Measurements from ENCODE around the gene PSD4.

PSD4 gene

DNA sequence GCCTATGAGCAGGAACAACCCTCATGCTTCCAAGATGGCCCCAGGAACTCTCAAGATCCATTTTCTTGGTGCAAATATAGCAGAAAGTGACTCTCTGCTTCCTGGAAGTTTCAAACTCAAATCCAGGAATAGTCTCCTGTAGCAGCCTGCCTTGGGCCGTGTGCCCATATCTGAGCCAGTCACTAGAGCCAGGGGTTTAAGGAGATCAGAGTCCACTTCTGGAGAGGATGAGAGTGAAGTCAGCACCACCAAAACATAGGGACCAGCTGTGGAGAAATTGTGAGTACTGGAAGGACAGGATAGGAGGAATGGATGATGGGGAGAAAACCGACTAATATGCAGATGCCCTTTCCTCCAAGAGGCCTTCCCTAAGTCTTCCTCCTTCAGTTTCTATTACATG lies 33.2 kb downstream of the PSD4 start:
- DNase-seq (ENCODE audit: low read depth in 2 of 2), result no peak

DNA sequence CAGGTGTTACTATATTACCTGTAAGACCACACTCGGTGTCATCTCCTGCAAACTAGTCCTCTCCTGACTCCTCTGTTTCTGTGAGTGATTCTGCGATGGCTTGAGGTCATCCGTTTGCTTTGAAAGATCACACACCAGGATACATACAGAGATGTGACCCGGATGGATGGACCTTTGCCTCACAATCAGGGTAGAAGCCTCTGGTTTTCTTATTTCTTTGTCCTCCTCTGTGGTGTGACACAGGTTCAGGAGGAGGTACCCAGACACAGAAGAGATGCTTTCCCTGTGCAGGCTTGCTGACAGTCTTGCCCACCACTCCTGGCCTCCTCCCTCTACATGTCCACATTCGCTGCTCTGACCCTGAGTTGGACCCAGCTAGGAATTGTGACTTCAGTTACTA lies 34.6 kb downstream of the PSD4 start:
- no peak for DNase-seq (ENCODE audit: low read depth in 2 of 2)

DNA sequence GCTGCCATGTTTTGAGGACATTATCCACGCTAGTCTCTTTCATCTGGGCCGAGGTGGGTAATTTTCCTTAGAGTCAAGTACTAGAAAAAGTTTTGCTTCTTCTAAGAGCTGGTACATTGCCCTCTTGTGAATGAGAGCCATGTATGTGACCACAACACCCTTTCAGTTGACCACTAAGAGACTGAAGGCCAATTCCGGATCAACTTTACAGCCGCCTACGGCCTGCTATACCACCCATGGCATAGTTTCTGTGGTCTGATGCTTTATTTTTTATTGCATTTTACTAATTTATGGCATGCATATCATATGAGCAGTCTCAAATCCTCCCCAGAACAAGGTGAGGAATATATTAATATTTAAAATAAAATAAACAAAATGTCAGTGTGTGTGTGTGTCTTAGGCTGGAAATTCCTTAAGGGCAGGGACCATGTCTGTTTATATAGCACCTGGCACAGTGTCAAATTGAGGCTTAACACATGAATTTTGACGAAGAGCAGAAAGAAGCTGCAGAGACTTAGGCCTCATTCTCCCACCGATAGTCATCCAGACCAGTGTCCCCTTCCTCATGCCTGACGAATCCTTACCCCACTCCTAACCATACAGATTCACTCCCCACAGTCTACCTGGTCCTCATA lies 35.4 kb downstream of the PSD4 start:
- no peak for DNase-seq (ENCODE audit: low read depth in 2 of 2)

DNA sequence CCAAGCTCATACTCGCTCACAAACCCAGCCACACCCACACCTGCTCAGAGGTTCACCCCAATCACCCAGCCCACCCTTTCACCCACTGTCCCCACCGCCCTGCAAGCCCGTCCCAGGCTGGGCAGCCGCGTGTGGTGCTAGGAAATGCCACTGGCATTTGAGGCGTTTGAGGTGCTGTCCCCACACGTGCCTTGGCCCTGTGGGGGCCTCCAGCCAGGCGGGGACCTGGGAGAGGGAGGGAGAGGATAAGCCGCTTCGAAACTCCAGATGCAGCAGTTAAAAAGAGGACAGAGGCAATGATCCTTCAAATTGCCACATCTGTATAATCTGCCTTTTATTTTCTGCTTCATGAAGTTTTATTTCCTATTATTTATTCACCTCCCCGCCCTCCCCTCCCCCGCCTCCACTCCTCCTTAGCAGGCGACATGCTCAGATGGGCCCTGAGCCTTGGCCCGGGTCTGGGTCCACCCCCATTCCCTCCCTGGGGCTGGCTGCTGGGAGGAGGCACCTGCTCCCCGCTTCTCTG lies 35.9 kb downstream of the PSD4 start:
- DNase-seq (ENCODE audit: low read depth in 2 of 2), result no peak

DNA sequence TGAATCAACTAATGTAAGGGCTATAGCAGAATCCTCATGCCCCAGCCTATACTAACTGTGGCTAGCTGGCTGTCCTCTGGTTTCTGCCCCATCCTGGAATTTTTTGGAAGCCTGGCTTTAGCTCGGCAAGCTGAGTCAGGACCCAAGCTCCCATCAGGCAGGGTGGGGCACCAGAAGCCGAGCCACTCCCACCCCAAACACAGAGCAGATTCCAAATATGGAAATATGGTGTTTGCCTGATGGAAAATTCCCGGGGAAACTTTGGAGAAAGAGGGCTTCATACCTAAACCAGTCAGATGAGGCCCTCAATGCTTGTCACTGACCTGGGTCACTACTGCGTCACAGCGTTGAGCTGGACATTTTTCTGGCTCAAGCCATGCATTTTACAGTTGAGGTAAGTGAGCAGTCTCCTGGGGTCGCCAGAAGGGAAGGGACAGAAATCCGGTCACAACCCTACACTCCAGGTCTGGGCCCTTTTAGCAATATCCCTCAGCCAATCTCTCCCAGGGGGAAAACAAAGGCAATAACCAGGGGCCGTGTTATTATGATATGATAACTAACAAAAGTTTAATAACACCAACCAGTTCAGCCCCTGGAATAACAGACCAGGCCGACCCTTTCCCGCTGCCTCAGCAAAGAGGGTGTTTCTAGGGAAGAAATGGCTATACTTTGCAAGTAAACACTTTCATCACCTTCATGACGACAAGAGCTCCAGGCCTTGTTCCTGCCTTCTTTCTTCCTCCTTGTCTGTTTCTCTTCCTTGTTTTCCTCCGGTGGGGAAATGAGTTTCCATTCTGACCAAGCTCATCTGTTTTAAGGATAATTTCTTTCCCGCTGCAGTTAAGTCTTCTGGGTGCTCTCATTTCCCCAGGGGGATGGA lies 37.7 kb downstream of the PSD4 start:
- DNase-seq (ENCODE audit: low read depth in 2 of 2), result no peak

DNA sequence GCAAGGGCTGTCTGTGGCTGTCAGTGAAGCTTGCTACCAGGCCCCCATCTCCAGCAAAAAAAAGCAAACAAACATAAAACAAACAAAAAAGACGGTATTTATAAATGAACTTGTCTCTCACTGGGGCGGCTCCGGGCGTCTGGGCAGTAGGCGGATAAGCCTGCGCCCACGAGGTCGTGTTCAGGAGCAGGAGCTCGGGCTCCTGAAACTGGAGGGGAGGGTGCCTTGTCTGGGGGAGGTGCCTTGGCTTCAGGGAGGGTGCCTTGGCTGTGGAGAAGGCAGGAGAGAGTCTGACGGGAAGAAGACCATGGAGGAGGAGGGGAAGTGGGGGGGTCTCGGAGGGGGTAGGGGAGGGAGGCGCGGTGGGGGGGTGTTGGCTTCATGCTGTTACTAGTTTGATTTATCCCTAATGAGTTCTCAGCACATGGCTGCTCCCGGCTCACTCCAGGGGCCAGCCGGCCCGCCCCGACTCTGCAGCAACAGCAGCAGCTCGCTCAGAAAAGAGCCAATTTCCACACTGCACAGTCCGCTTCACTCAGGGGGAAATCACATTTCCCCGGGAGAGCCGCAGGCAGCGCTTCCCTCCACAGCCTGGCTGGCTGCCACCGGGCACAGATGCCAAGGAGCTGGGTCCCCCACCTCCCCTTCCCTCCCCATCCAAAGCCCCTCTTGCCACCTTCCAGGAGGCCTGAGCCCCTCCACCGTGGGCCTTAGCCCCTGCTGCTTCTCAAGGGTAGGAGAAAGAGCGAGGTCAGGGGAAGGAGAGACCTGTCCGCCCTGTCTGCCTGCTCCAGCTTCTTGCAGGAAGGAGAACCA lies 38.7 kb downstream of the PSD4 start:
- no peak for DNase-seq (ENCODE audit: low read depth in 2 of 2)

DNA sequence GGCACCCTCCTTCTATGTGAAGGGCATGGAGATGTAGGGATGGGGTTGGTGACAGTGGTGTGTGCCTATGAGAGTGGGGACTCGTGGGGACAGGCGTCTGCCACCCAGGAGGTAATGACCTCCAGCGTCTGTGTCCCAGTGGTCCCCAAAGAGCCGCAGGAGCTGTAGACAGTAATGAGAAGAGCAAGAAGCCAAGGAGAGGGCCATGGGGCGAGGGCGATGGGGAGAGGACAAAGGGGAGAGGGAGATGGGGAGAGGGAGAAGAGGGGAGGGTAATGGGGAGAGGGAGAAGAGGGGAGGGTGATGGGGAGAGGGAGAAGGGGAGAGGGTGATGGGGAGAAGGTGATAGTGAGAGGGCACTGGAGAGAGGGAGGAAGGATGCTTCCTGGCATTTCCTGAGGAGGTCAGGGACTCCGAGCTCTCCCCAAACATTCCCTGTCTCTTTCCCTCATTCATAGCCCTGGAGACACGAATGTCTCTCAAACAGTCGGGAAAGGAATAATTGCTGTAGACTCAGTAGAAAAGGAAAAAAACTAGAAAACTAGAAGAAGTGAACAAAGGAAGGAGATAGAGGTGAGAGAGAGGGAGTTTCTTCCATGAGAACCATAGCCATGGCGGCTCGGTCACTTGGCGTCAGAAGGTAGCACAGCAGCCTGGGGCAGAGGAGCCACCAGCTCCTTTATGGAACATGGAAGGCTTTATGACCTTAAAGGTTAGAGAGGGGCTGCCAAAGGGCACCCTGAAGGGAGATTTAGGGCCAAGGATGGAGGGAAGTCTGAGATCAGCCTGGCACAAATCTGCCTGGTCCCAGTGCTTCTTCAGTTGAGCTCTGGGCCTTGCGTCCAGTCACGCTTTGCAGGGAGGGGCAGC lies 39.5 kb downstream of the PSD4 start:
- DNase-seq (ENCODE audit: low read depth in 2 of 2), result no peak

DNA sequence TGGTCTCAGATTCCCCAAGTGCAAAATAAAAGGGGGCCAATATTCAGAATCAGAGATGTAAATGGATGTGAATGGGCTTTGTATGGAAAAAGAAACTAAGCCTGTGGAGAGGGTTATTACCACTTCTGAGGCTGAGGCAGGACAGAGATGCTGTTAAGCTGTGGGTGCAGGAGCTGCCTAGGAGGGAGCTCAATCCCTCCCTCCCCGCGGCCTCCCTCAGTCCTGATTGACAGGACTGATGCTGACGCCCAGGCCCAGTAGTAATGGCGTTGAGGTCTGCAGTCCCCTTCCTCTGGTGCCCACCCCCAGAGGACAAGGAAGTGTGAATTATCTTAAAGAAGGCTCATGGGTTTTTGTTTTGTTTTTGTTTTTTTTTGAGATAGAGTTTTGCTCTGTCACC lies 40.4 kb downstream of the PSD4 start:
- no peak for DNase-seq (ENCODE audit: low read depth in 2 of 2)

DNA sequence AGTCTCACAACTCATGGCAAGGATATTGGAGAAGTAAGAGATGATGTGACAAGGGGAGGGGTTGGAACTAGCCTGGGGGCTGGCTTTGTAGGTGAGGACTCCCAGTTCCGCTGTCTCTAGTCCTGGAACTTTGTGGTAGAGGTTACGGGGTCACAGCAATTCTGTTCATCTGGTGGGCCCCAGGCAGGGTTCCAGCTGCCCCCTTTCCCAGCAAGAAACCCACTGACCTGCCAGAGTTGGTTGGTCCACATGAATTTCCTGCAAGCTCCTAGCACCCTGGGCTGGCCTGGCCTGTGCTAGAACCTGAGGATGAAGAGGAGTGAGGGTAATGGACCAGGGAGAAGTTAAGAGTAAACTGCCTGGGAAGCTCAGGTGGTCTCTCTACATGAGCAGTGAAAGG lies 41.3 kb downstream of the PSD4 start:
- DNase-seq (ENCODE audit: low read depth in 2 of 2), result no peak

DNA sequence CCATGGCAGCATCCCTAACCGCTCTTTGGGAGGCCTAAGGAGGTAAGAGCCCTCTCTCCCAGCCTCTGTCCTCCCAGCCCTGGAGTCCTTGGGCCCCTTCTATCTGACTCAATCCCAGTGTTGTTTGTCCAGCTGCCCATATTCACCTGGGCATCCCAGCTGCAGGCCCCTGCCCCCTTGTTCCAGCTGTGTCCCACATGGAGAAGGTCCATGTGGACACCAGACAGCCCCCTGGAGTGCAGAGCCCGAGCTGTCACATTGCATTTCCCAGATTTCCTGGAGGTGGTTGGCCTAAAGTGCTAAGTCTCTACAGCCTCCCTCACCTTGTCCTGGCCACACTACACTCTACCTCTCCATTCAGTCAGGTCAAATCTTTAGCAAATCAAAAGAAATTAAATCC lies 42.5 kb downstream of the PSD4 start:
- DNase-seq (ENCODE audit: low read depth in 2 of 2), result no peak

DNA sequence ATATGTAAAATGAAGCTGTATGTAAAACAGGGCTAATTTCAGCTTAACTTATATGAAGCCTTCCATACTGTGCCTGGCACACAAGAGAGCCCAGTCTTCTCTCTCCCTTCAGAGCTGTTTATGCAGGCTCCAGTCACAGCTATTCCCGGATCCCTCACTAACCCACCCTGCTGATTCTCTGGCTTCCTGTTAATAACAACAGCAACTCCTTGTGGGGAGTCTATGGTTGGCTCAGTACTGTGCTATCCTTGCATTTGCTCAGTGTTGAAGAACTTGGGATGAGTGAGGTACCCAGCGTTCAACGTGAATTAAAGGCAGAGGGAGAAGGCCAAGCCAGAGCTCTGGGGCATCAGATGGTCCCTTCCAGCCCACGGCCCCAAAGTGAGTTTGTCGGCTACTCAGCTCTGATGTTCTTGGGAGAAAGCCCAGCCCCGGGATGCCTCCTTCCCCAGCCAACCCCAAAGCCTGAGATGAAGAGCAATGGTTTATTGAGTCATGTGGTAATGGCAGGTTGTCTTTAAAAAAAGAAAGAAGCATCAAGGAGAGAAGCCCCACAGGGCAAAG lies 43.2 kb downstream of the PSD4 start:
- no peak for DNase-seq (ENCODE audit: low read depth in 2 of 2)

DNA sequence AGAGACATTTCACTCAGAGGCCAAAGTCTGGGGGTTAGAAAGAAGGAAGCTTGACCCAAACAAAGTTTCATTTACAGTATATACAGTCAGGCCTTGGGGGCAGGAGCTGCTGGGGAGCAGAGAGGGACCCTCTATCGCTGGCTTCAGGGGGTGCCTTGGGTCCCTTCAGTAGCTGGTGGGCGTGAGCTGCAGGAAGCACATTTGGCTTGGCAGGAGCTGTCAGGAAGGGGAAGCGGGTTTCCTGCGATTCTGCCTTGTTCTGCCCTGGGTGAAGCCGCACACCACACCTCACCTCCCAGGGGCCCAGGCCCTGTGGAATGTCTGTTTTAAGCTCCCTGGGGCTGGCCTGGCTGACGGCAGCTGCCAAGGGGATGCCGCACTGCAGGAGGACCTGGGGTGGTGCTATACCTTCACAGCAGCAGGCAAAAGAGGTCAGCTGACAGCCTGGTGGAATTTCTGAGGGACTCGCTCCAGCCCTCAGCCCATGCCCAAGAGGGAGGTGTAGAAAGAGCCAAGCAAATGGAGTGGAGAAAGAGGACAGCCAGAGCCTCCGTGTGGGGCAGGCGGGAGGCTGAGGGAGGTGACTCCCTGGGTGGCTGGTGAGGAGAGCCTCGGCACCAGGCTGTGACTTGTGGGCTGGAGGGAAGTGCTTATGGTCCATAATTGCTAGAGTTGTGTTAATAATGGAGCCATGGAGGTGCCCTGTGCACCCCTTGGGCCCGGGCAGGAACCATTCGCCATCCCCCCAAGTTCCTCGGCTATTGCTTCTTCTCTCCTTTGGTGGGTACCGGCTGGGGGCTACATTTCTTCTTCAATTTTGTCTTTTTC lies 43.9 kb downstream of the PSD4 start:
- DNase-seq (ENCODE audit: low read depth in 2 of 2), result no peak

DNA sequence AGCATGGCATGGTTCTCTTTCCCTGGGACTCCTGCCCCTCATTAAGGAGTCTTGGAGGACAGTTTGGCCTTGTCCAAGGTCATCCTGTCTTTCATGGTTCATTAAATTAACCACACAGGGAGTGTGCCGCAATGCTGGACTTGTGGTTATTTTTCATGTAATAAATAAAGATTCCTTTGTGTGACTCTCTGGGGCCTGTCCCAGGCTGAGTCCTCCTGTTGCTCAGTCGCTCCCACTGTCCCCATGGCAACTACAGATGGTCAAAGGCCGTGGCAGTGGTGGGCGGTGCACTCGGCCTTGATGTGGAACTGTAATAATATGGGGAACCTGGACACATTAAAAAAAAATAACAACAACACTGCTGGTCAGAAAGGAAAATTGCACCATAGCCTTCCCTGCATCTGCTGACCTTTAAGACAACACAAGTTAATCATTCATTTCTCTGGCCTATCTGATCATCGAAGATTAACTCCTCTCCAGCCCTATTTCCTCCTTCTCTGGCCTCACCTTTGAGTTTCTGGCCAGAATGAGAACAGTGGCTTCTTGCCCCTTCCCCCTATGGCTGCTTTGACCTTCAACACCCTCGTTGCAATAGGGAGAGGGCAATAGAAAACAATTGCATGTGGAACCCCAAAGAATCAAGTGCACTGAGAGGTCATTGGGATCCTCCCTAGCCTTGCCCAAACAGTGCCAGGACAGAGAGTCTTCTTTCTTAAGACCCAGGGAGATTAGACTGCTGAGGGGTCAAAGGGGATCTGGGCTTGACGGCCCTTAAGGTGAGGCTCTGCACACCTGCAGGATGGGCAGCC lies 44.7 kb downstream of the PSD4 start:
- no peak for DNase-seq (ENCODE audit: low read depth in 2 of 2)

DNA sequence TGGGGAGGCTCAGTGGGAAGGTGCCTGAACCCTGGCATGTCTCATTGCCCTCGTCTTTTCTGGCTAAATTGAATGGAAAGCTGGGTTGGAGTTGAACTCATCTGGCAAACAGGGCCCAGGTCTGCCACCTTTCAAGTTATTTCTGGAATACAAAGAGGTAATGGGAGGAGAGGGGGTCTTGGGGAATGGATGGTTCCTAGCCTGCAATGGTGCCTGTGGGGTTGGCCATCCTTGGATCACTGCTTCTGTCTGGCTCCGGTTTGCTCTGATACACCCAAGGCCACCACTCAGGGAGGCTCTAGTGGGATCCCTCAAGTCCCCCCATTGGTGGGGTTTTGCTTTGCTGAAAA lies 45.3 kb downstream of the PSD4 start:
- DNase-seq (ENCODE audit: low read depth in 2 of 2), result no peak

DNA sequence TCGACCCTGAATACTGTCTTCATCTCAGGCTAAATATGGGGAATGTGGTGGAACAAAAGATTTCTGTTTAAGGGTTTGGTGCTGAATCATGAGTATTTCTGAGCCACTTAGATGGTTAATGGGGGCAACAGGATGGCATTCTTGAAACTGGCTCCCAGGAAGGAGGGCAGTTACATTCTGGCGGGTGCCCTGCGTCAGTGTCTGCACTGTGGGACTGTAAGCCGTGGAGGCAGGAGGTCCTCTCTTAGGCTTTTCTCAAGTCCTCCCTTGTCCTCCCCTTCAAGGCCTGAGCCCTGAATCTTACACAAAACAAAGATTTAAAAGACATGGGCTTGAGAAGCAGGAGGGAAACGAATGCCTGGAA lies 45.7 kb downstream of the PSD4 start:
- no peak for DNase-seq (ENCODE audit: low read depth in 2 of 2)

DNA sequence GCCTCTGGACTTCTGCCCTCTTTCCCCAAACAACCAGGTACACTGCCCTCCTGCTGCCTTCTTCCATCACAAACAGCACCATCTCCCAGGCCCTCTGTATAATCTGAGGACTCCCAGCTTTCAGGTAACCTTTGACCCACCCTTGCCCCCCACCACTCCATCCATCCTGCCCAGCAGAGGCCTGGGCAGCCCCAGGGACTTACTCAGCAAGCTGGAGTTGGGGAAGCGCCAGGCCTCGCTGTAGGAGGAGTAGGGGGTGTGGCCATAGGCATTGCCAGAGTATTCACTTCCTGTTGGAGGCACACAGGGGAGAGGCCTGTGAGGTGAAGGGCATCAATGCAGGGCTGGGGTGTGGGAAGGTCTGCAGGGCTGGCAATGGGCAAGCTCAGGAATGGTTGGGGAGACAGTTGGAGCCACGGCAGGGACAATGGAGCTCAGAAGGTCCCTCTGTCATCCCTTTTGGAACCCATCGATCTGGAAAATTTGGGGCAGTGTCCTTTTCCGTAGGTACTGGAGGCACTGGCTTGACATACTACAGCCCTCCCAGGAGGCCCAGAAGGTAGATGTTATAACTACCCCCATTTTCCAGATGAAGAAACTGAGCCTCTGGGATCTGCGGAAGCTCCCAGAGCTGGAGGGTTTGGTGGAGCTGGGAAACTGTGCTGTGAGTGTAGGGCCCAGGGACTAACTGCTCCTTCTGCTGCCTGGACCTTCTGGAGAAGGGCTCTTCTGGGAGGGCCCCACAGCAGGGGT lies 46.3 kb downstream of the PSD4 start:
- no peak for DNase-seq (ENCODE audit: low read depth in 2 of 2)

DNA sequence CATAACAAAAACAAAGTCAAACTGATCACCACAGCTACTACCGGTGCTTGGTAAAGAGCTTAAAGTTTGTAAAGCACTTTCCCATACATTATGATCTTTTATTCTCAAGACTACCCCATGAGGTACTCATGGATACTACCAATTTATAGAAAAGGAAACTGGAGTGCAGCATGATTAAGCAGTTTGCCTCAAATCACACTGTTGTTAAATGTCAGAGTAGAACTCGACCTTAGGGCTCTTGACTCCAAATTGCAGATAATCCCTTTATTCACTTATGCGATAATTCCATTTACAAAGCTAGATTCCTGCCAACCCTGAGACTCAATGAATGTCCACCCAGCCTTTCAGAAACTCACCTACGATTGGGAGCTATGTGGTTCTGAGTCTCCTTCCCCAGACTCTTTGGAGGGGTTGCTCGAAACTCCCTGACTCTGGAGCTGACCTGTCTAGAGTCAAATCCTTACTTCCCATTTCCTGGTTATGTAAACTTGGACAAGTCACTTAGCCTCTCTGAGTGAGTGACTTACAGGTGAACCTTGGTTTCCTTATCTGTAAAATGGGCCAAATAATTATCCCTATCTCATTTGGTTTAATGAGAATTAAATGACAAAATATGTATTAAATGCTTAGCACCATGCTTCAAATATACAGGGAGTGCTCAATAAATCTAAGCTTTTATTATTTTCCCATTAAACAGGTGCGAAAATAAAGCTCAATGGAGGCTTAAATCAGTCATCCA lies 47.4 kb downstream of the PSD4 start:
- no peak for DNase-seq (ENCODE audit: low read depth in 2 of 2)

DNA sequence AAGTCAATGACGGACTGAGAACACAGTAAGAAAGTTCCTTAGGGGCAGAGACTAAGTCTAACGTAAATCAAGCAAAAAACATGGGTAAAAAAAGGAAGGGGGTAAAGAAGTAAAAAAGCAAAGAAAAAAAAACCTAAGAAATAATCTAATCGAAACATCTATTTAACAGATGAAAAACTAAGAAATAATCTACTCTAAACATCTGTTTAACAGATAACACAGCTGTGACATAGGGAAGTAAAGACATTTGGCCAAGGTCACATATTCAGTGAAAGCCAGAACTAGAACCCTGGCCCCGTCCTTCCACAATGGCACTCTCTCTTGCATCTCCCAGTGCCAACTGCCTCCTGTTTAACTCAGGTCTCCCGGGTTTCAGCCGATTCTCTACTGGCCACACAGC lies 48.1 kb downstream of the PSD4 start:
- no peak for DNase-seq (ENCODE audit: low read depth in 2 of 2)
